Nephron progenitor cell (in vitro differentiated cells): ENCODE measurements around the gene P4HA3.

ENCODE experiments used
- DNase-seq: peaks from one replicate; pipeline ENCODE4 v3.0.0; 2021
- H3K27ac Mint-ChIP-seq: 2 replicates; pipeline ENCODE4 v1.8.0; 2021; ENCODE audit warnings: mild to moderate bottlenecking, moderate library complexity, mixed read lengths
- H3K27me3 Mint-ChIP-seq: 2 replicates; pipeline ENCODE4 v1.8.0; 2021; ENCODE audit warnings: mild to moderate bottlenecking, low read depth, mixed read lengths; ENCODE audit not compliant: poor library complexity
- H3K36me3 Mint-ChIP-seq: 2 replicates; pipeline ENCODE4 v1.8.0; 2021; ENCODE audit warnings: low read depth, mixed read lengths
- H3K4me1 Mint-ChIP-seq: 2 replicates; pipeline ENCODE4 v1.8.0; 2021; ENCODE audit warnings: mixed read lengths
- H3K4me3 Mint-ChIP-seq: 2 replicates; pipeline ENCODE4 v1.8.0; 2021; ENCODE audit warnings: mild to moderate bottlenecking, moderate library complexity, mixed read lengths
- H3K9me3 Mint-ChIP-seq: 2 replicates; pipeline ENCODE4 v1.8.0; 2021; ENCODE audit warnings: mild to moderate bottlenecking, moderate library complexity, mixed read lengths
- TF ChIP-seq, protein P1 (sequence below): fragments of 200-600 bp; sonication (generic); IDR thresholded peaks from 2 replicates; pipeline ENCODE4 v1.5.0; 2021; ENCODE audit warnings: antibody characterized with exemption

Gene P4HA3

GRCh38 chr11:74312326-74312725, 886 bp upstream of the P4HA3 start:
- Mint-ChIP-seq H3K4me3 (no peak overlapping the region), H3K4me1 (no peaks in the 10 kb centered on the region), H3K27me3 (peaks cover 71% of the 10 kb centered on the region), H3K27ac (no peak overlapping the region), H3K36me3 (no peaks in the 10 kb centered on the region), H3K9me3 (peaks cover 21% of the 10 kb centered on the region)
- TF ChIP-seq, protein P1, sequence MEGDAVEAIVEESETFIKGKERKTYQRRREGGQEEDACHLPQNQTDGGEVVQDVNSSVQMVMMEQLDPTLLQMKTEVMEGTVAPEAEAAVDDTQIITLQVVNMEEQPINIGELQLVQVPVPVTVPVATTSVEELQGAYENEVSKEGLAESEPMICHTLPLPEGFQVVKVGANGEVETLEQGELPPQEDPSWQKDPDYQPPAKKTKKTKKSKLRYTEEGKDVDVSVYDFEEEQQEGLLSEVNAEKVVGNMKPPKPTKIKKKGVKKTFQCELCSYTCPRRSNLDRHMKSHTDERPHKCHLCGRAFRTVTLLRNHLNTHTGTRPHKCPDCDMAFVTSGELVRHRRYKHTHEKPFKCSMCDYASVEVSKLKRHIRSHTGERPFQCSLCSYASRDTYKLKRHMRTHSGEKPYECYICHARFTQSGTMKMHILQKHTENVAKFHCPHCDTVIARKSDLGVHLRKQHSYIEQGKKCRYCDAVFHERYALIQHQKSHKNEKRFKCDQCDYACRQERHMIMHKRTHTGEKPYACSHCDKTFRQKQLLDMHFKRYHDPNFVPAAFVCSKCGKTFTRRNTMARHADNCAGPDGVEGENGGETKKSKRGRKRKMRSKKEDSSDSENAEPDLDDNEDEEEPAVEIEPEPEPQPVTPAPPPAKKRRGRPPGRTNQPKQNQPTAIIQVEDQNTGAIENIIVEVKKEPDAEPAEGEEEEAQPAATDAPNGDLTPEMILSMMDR = no peak
- no peak for DNase-seq

DNA sequence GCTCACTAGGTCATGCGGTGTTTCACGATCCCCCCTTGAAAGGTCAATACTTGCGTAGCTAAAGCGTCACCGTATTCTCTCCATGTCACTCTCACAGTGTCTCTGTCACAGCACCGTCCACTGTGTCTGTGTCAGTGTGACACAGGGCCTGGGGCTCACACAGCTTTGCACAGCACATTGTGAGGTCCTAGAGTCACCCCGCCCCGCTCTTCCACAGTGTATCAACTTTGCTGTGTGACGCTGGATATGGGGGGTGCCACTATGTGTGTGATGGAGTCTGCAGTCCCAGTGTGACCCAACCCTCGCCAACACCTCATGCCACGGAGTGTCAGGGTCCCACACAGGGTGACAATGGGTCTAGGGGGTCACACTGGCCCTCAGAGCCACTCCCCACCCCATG, 583 bp downstream of the P4HA3 start:
- no peak for DNase-seq
- Mint-ChIP-seq H3K9me3 (peaks cover 10% of the 10 kb centered on the region), H3K4me1 (no peaks in the 10 kb centered on the region), H3K27me3 (peaks cover 82% of the 10 kb centered on the region), H3K36me3 (no peaks in the 10 kb centered on the region), H3K4me3 (peak overlapping the region; percentile 70), H3K27ac (no peak overlapping the region)
- TF ChIP-seq, protein P1 = no peak

DNA sequence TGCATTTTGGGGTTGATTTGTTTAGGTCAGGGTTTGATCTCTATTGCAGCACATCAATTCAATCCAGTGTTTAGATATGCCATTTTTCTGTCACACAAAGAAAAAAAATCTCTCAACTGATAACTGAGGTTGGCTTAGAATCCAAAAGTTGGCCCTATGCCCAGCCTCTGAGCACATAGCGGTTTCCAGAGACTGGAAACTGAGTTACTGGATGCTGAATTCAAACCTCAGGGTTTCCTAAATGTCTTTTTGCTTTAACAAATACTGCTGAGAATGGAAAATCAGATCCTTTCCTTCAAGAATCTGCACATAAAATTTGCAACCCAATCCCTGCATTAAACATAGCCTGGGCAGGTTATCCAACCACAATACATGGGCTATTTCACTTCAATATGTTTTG, 4.0 kb downstream of the P4HA3 start:
- no peak overlapping the region for H3K4me3 Mint-ChIP-seq
- peaks cover 62% of the 10 kb centered on the region for H3K27me3 Mint-ChIP-seq

DNA sequence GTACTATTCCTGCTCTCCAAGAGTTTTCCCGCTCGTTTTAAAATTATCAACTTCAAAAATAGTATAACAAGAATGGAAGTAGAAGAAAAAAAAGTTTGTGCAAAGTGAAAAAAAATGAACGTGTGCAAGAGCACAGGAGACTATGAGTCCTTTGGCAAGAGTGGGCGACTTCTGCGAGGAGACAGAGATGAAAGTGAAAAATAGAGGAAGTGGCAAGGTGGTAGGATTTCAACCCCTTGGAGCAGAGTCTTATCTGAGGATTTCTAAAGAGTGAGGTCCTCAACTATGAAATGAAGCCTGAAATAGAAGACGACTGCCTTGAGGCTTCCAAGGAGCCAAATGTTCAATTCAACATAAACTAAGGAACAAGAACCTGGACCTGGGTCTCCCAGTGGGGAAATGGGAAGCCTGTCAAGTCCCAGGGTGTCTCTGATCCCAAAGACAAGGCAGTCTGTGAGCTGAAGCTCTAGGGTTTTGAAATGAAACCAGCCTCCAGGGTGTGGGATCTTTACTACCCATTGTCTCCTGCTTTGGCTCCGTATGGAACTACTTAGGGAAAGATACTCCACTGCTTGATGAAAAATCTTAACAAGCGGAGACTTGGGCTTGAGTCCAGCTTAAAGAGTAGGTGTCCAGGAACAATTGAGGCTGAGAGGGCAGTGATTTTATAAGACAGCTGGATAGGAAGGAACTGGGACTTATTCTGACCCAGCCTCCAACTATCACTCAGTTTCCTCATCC, 4.8 kb downstream of the P4HA3 start:
- no peaks in the 10 kb centered on the region for H3K4me1 Mint-ChIP-seq
- H3K4me3 Mint-ChIP-seq = no peak overlapping the region
- H3K27me3 Mint-ChIP-seq = peaks cover 57% of the 10 kb centered on the region
- H3K9me3 Mint-ChIP-seq = no peaks in the 10 kb centered on the region
- H3K27ac Mint-ChIP-seq = no peak overlapping the region
- no peaks in the 10 kb centered on the region for H3K36me3 Mint-ChIP-seq
- TF ChIP-seq, protein P1 = no peak
- no peak for DNase-seq

More for the DNA sequence above, 4.0 kb downstream of the P4HA3 start:
- peaks cover 2% of the 10 kb centered on the region for H3K9me3 Mint-ChIP-seq
- no peaks in the 10 kb centered on the region for H3K36me3 Mint-ChIP-seq
- H3K27ac Mint-ChIP-seq = no peak overlapping the region
- DNase-seq = no peak
- no peaks in the 10 kb centered on the region for H3K4me1 Mint-ChIP-seq
- TF ChIP-seq, protein P1 = no peak

DNA sequence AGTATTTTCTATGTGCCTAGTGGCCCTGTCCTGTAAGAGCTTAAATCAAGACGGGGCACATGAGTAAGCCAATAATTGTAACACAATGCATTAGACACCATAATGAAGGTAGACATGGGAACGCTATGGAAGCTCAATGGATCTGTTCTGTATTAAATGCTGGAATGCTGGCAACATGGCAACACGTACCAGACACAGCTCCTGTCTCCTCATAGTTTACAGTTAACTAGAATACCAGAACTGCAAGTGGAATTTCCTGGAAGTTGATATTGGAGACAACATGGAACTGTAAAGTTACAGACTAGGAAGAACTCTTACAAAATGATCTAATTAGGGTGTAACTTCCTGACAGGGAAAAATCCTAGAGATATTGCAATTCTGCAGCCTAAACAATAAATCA, 12.4 kb downstream of the P4HA3 start:
- no peak overlapping the region for H3K4me3 Mint-ChIP-seq
- H3K27me3 Mint-ChIP-seq = peaks cover 23% of the 10 kb centered on the region
- H3K4me1 Mint-ChIP-seq = no peaks in the 10 kb centered on the region
- no peak overlapping the region for H3K27ac Mint-ChIP-seq
- H3K36me3 Mint-ChIP-seq = no peaks in the 10 kb centered on the region
- TF ChIP-seq, protein P1 = no peak
- H3K9me3 Mint-ChIP-seq = peaks cover 12% of the 10 kb centered on the region
- no peak for DNase-seq

DNA sequence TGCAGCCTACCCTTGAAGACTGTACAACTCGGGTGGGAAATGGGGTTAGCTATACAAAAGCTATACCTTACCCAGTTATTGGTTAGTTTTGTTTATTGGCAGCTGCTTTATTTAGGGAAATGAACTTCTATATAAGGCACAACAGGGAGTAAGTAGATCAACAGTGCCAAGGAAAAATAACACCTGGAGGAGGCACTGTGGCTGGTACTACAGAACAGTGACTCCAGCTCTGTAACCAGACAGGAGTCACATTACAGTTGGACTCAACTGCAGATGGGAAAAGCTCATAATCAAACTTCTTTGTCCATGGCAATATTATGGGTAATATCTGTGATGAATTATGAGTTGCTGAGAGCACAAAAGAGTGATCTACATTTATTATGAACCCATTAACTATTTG, 14.0 kb downstream of the P4HA3 start:
- DNase-seq = no peak
- Mint-ChIP-seq H3K4me1 (no peaks in the 10 kb centered on the region), H3K4me3 (no peak overlapping the region), H3K9me3 (peaks cover 19% of the 10 kb centered on the region), H3K27ac (no peak overlapping the region), H3K36me3 (no peaks in the 10 kb centered on the region), H3K27me3 (peaks cover 21% of the 10 kb centered on the region)
- TF ChIP-seq, protein P1 = no peak
